Left colon (tissue), 2 donors: Measurements from ENCODE around the gene MFGE8. TPM values are rescaled to one million over a fixed set of nuclear protein-coding genes. Genes with fewer than 3 reads are reported as not detected.
A peak's percentile ranks its signal among the peaks of the same experiment; 100 is the strongest.
"Not testable (repeated sequence)": the region's sequence is repeated elsewhere in the genome, so short reads cannot be mapped to it uniquely, and the experiment has no call there.

Experiments used
- ATAC-seq: fragments of 200-7000 bp; cut with Tn5 transposase; one replicate; pipeline ENCODE4 v1.9.1; 2020; ENCODE audit warnings: mild to moderate bottlenecking, moderate library complexity
- DNase-seq, 2 donors: peaks; one replicate each; pipeline ENCODE4 v3.0.0-alpha.2; 2020
- intact Hi-C, 2 donors: fragments of 100-400 bp; cut with DNase I in 1 of 2; cut with micrococcal nuclease in 1 of 2; formaldehyde crosslinking; loops; one replicate each; pipeline versions ENCODE4 v1.11.2 to v1.14.0; 2022; cut with DNase I, micrococcal nuclease
- long read RNA-seq: library from polyadenylated mRNA; unstranded; transcript quantifications from one replicate; pipeline ENCODE4 v2.0.0, GENCODE V29; 2021
- total RNA-seq, 2 donors: library from RNA; stranded (reverse); fragmentation: NEBNext Ultra II Directional; extraction: Animal tissue kit (Norgen Biotek cat#: 25700); gene quantifications; one replicate each; pipeline ENCODE4 v1.2.1, GENCODE V29; 2021
- donor health status: DM: no; HTN: no; CAD: no.
- donor health status: DM: yes; HTN: yes; CAD: no.

MFGE8 gene, protein sequence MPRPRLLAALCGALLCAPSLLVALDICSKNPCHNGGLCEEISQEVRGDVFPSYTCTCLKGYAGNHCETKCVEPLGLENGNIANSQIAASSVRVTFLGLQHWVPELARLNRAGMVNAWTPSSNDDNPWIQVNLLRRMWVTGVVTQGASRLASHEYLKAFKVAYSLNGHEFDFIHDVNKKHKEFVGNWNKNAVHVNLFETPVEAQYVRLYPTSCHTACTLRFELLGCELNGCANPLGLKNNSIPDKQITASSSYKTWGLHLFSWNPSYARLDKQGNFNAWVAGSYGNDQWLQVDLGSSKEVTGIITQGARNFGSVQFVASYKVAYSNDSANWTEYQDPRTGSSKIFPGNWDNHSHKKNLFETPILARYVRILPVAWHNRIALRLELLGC
- 10 to 100 TPM; 37.1 to 69.8 TPM for total RNA-seq
- long read RNA-seq, partial matches to known transcripts, result 2 of 6 reads
- long read RNA-seq, other reads (novel, unspliced or antisense), result 2 of 6 reads

DNA sequence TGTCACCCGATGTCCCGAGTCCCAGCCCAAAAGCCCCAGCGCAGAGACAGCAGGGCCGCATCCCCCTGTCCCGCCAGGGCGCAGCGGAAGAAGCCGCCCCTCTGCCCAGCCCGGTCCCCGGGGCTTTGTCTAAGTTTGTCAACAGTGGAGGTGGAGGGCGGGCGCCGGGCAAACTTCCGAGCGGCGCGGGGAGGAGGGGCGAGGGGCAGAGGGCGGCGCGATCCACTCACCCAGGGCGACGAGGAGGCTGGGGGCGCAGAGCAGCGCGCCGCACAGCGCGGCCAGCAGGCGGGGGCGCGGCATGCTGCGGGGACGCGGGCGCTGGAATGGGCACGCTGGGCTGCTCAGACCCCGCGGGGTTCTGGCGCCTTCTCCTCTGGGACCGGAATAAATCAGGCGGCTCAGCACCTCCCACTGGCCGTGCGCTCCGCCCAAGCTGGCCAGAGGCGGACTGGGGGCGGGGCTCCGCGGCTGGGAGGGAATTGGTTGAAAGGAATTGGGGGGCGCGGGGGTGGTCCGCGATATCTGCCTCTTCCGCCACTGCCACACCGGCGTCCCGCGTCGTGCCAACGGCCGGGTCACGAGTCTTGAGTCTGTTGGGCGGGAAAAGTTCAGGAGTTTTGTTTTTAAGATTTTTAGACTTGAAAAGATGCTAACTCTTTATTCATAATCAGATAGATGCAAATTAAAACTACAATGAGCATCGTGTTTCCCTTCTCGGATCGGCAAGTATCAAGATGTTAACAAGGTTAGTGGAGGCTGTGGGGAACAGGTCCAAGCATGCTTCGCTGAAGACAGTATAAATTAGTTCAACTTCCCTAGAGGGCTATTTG lies at the start of gene MFGE8:
MFGE8 (minus strand) TSS at position 363 of the 833 bp plus-strand sequence; CDS start at position 303, 60 bp downstream.
- intact Hi-C loops, result no loop called here
- ATAC-seq, result peak; percentile 89
- DNase-seq, result peak in 1 of 2 donors; percentile 74

GRCh38 chr15:88959445-88959844 lies 46.3 kb upstream of the MFGE8 start:
- DNase-seq, result no peak
- no peak for ATAC-seq
- intact Hi-C loops, result no loop called here

- intact Hi-C loops, result no loop called here
- ATAC-seq, result no peak
These were observed 43.7 kb upstream of the MFGE8 start for GRCh38 chr15:88956906-88957305.

GRCh38 chr15:88956263-88956662 lies 43.1 kb upstream of the MFGE8 start:
- no peak for ATAC-seq
- no peak for DNase-seq
- intact Hi-C loops, result no loop called here

More at GRCh38 chr15:88956906-88957305, 43.7 kb upstream of the MFGE8 start:
- DNase-seq, result no peak

DNA sequence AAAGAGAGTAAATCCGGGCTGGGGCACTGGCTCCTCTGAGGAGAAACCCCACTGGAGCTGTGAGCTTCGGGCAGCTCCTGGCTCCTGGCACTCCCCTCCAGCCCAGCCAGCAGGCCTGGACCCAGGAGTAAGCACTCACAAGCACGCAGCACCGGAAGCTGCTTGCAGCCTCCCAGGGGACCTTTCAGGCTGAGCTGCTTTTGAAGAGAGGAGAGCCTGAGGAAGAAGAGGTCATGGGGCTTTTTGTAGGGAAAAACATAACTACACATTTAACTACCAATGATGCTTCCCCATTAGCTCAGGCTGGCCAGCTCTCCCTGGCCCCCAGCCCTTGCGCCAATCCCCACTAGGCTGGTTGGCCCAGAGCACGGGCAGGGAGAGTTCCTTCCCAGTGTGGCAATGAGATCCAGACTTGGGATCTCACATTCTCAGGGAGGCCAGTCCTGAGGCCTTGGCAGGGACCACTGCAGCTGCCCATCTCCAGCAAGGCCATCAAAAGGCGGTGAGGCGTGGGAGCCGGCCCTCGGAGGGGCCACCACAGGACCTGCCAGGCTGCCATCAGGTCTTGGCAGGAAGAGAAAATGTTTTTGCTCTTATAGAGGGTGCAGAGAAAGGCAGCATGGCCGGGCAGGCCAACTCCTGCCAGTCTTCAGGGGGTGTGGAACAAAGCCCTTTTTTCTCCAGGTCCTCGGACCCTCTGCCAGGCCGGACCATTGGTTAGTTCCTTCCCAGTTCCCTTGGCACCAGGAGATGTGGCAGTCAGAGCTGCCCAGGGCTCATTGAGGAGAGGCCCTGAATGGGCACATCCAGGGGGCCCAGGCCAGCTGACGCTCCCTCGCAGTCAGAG lies 41.5 kb upstream of the MFGE8 start:
- DNase-seq (no peak), ATAC-seq (no peak)
- intact Hi-C loops, result no loop called here

DNA sequence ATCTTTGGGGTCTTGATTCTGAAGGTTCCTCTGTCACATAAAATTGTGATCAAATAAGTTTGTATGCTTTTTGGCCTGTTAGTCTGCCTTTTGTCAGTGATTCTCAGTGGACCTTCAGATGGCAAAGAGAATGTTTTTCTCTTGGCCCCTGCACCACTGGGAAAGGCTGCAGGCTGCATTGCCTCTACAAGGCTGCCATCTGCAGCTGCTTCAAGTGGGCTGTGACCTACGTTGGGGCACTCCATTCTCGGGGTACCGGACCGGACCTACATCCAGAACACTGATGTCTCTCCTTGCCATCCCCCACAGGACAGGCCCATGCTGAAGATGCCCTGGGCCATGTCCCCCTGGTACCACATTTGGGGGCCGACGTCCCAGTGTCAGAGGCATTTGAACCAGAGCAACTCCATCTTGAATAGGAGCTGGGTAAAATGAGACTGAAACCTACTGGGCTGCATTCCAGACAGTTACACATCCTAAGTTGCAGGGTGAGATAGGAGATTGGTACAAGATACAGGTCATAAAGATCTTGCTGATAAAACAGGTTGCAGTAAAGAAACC lies 37.5 kb upstream of the MFGE8 start:
- DNase-seq, result no peak
- no peak for ATAC-seq
- intact Hi-C loops, result no loop called here

GRCh38 chr15:88949734-88950400 lies 36.7 kb upstream of the MFGE8 start:
- ATAC-seq (no peak), DNase-seq (no peak)
- intact Hi-C loops, result no loop called here

- intact Hi-C loops, result no loop called here
- no peak for ATAC-seq
- no peak for DNase-seq
These were observed 27.0 kb upstream of the MFGE8 start for GRCh38 chr15:88940110-88940675.

DNA sequence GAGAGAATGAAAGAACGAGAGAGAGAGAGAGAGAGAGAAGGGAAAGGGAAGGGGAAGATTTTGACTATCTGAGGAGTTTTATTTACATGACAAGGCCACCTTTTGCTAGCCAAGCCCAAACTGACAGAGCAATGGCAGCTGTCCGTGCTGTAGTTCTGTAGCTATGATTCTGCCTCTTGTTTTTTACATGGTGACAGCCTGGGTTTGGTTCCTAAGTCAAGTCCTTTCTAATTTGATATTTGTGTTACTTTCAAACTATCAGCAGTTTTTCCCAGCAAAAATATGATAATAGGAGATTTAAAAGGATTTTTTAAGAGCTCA lies 26.3 kb upstream of the MFGE8 start:
- intact Hi-C loops, result loop anchor here in 1 of 2 donors (10.0 kb wide), 1 partner anchor 235 kb away; no protein-coding TSS in a partner anchor
- ATAC-seq, result no peak

GRCh38 chr15:88938802-88939485 lies 25.8 kb upstream of the MFGE8 start:
- ATAC-seq, result no peak
- intact Hi-C loops, result loop anchor here in 1 of 2 donors (10.0 kb wide), 1 partner anchor 236 kb away; no protein-coding TSS in a partner anchor
- no peak for DNase-seq

More for the DNA sequence above, 26.3 kb upstream of the MFGE8 start:
- no peak for DNase-seq

- DNase-seq, ATAC-seq: not testable (repeated sequence)
- intact Hi-C loops, result loop anchor here in 1 of 2 donors (10.0 kb wide), 1 partner anchor 240 kb away; no protein-coding TSS in a partner anchor
These were observed 21.3 kb upstream of the MFGE8 start for GRCh38 chr15:88934449-88934848.

- intact Hi-C loops, result loop anchor here in 1 of 2 donors (10.0 kb wide), 1 partner anchor 242 kb away; no protein-coding TSS in a partner anchor
- no peak for ATAC-seq
- DNase-seq, result no peak
These were observed 19.7 kb upstream of the MFGE8 start for GRCh38 chr15:88932875-88933330.

DNA sequence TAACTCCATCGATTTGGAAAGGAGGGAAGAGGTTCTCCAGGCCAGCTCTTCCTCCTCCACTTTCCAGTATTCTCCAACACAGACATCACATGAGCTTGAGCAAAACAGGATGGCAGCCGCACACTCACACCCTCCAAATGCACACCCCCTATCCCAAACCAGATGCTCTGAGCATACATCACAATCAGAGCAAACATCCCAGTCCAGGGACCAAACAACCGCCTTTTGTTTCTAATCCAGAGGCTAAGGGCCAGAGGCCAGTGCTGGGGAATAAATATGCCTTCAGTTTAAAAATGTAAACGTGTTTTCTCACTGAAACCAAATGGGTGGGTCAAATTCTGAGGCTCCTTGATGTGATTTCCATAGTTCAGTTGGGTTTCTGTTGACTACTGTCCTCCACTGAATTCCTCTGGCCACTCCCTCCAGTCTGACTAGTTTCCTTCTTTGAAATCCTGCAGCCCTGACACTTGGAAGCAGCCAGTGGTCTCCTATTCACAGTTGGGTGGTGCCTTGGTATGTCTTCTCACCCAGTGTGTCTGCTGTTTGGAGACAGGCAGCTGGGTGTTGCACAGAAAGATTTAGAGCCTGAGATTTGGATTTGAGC lies 19.2 kb upstream of the MFGE8 start:
- intact Hi-C loops, result loop anchor here in 1 of 2 donors (10.0 kb wide), 1 partner anchor 242 kb away; no protein-coding TSS in a partner anchor
- no peak for DNase-seq
- ATAC-seq, result no peak

- intact Hi-C loops, result loop anchor here in 1 of 2 donors (10.0 kb wide), 1 partner anchor 244 kb away; no protein-coding TSS in a partner anchor
- ATAC-seq (no peak), DNase-seq (no peak)
These were observed 17.4 kb upstream of the MFGE8 start for GRCh38 chr15:88930579-88930978.

- not testable (repeated sequence) for ATAC-seq, DNase-seq
- intact Hi-C loops, result loop anchor here in 1 of 2 donors (10.0 kb wide), 1 partner anchor 245 kb away; no protein-coding TSS in a partner anchor
These were observed 16.3 kb upstream of the MFGE8 start for GRCh38 chr15:88929358-88930098.
